ENCODE data around the gene ZNF578.
"Not testable (repeated sequence)": the region's sequence is repeated elsewhere in the genome, so short reads cannot be mapped to it uniquely, and the experiment has no call there.

ZNF578 gene

DNA sequence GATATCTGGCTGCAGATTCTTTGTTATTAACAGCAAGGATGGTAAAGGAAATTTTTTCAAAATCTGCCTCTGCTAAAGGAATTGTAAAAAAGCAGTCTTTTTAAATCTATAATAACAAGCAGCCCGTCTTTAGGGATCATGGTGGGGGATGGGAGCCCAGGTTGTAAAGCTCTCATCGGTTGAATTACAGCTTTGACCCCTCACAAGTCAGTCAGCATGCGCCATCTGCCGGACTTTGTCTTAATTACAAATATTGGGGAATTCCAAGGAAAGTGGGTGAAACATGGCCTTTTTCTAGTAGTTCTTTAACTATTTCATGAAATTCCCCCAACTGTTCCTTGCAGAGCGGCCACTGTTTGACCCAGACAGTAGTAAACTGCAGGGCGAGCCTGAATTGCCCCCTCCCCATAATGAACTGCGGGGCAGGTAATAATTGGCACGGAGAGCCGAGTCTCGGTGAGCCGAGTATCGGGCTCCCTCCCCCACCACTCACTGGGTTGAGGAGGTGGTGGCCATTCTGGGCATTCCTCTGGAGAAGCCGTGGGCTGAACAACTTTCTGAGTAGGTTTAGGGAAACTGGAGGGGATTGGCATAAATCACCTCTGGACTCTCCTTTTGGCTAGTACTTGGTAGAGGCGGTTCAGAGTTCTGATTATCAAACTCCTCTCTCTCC, 11.6 kb downstream of the ZNF578 start:
- H3K4me3 ChIP-seq (ENCODE audit: low read depth, low read length), result no peak overlapping the region
- TF ChIP-seq, protein P1, sequence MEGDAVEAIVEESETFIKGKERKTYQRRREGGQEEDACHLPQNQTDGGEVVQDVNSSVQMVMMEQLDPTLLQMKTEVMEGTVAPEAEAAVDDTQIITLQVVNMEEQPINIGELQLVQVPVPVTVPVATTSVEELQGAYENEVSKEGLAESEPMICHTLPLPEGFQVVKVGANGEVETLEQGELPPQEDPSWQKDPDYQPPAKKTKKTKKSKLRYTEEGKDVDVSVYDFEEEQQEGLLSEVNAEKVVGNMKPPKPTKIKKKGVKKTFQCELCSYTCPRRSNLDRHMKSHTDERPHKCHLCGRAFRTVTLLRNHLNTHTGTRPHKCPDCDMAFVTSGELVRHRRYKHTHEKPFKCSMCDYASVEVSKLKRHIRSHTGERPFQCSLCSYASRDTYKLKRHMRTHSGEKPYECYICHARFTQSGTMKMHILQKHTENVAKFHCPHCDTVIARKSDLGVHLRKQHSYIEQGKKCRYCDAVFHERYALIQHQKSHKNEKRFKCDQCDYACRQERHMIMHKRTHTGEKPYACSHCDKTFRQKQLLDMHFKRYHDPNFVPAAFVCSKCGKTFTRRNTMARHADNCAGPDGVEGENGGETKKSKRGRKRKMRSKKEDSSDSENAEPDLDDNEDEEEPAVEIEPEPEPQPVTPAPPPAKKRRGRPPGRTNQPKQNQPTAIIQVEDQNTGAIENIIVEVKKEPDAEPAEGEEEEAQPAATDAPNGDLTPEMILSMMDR (conservative IDR thresholded peaks at IDR 0.05; ENCODE audit: low read depth, low read length), result peak; percentile 11
- DNase-seq (ENCODE audit: low read depth), result no peak

DNA sequence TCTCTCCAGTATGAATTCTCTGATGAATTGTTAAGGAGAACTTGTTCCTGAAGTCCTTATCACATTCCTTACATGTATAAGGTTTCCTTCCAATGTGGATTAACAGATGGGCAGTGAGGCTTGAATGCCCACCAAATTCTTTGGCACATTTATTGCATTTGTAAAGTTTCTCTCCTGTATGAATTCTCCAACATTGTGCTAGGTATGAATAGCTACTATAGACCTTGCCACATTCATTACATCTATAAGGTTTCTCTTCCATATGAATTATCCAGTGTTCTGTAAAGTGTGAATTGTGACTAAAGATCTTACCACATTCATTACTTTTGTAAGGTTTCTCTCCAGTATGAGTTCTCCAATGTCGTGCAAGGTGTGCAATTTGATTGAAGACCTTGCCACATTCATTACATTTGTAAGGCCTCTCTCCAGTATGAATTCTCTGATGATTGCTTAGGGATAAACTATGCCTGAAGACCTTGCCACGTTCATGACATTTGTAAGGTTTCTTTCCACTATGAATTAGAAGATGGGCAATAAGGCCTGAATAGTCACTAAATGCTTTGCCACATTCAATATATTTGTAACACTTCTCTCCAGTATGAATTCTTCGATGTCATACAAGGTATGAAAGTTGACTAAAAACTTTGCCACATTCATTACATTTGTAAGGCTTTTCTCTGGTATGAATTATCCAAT, 20.4 kb downstream of the ZNF578 start:
- TF ChIP-seq, protein P1 (conservative IDR thresholded peaks at IDR 0.05; ENCODE audit: low read depth, low read length), result no peak
- no peak overlapping the region for H3K4me3 ChIP-seq (ENCODE audit: low read depth, low read length)
- no peak for DNase-seq (ENCODE audit: low read depth)

DNA sequence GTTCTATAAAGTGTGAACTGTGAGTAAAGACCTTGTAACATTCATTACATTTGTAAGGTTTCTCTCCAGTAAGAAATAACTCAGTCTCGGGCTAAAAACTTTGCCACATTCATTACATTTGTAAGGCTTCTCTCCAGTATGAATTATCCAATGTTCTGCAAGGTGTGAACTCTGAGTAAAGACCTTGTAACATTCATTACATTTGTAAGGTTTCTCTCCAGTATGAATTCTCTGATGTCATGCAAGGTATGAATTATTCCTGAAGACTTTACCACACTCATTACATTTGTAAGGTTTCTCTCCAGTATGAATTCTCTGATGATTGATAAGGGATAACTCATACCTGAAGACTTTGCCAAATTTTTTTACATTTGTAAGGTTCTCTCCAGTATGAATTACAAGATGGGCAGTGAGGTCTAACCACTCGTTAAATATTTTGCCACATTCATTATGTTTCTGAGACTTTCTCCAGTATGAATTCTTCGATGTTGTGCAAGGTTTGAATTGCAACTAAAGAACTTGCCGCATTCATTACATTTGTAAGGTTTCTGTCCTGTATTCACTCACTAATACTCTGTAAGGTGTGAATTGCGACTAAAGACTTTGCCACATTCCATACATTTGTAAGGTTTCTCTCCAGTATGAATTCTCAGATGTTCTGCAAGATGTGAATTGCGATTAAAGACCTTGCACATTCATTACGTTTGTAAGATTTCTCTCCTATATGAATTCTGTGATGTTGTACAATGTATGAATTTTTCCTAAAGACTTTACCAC, 21.2 kb downstream of the ZNF578 start:
- no peak for DNase-seq (ENCODE audit: low read depth)
- TF ChIP-seq, protein P1 (conservative IDR thresholded peaks at IDR 0.05; ENCODE audit: low read depth, low read length), result no peak
- no peak overlapping the region for H3K4me3 ChIP-seq (ENCODE audit: low read depth, low read length)

DNA sequence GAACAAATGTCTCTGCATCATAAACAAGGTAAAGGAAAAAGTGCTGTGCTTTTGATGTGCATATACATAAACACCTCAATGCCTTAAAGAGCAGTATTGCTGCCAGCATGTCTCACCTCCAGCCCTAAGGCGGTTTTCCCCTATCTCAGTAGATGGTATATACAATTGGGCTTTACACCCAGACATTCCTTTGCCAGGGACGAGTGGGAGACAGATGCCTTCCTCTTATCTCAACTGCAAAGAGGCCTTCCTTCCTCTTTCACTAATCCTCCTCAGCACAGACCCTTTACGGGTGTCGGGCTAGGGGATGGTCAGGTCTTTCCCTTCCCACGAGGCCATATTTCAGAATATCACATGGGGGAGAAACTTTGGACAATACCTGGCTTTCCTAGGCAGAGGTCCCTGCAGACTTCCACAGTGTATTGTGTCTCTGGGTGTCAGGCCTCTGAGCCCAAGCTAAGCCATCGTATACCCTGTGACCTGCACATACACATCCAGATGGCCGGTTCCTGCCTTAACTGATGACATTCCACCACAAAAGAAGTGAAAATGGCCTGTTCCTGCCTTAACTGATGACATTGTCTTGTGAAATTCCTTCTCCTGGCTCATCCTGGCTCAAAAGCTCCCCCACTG, 30.9 kb downstream of the ZNF578 start:
- not testable (repeated sequence) for H3K4me3 ChIP-seq (ENCODE audit: low read depth, low read length); DNase-seq (ENCODE audit: low read depth)

DNA sequence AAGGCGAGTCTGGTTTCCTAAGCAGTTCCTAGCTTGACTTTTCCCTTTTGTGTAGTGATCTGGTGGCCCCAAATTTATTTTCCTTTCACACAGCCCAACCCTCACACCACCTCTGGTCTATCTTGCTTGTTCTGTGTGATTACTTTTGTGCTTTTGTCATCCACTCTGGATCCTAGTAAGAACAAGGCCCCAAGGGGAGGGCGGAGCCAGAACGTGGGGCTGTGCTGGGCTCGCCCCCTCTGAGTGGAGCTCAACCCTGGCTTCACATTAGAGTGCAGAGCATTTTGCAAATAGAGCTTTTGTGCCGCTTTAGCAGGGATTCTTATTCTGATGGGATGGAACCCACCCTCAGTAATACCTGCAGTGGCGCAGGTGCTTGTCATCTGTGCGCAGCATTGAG, 31.7 kb downstream of the ZNF578 start:
- not testable (repeated sequence) for DNase-seq (ENCODE audit: low read depth); H3K4me3 ChIP-seq (ENCODE audit: low read depth, low read length)

DNA sequence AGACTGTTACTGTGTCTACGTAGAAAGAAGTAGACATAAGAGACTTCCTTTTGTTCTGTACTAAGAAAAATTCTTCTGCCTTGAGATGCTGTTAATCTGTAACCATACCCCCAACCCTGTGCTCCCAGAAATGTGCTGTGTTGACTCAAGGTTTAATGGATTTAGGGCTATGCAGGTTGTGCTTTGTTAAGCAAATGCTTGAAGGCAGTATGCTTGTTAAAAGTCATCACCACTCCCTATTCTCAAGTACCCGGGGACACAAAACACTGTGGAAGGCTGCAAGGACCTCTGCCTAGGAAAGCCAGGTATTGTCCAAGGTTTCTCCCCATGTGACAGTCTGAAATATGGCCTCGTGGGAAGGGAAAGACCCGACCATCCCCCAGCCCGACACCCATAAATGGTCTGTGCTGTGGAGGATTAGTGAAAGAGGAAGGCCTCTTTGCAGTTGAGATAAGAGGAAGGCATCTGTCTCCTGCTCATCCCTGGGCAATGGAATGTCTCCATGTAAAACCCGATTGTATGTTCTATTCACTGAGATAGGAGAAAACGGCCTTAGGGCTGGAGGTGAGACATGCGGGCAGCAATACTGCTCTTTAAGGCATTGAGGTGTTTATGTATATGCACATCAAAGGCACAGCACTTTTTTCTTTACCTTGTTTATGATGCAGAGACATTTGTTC, 32.3 kb downstream of the ZNF578 start:
- H3K4me3 ChIP-seq (ENCODE audit: low read depth, low read length); DNase-seq (ENCODE audit: low read depth): not testable (repeated sequence)

DNA sequence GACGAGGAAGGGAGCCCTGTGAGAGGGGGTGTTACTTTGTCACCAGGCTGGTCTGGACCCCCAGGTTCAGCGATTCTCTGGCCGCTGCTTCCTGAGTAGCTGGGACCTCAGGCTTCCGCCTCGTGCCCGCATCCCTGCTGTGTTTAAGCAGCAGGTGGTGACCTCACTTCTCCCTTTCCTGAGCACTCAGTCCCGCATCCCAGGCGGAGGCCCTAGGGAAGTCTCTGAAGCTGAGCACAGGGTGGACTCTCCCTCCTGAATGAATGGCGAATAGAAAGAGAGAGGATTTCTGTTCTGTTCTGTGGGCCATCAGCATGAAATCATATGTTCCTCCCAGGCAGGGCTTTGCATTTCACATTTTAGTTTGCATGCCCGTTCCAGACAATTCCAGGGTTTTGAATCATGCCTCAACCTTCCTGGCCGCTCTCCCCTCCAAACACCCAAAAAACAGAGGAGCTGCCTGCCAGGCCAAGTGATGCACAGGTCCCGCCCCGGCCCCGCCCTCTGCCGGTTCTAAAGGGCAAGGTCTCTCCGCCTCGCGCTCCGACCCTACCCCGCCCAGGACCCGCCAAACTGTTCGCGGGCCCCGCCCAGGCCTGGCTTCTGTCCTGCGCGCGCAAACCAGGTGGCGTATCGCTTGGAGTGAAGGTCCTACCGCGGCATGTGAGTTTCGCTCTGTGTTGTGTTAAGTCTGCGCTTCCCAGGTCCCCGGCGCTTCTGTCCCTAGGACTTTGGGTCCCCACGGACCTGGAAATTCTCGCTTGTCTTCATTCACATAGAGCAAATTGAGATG, 39.0 kb downstream of the ZNF578 start:
- no peak overlapping the region for H3K4me3 ChIP-seq (ENCODE audit: low read depth, low read length)
- TF ChIP-seq, protein P1 (conservative IDR thresholded peaks at IDR 0.05; ENCODE audit: low read depth, low read length), result no peak
- DNase-seq (ENCODE audit: low read depth), result no peak

Data from choroid plexus epithelial cell (primary cell).